Left kidney (tissue), 8 donors: ENCODE measurements around the gene ZNF112. TPM values are rescaled to one million over a fixed set of nuclear protein-coding genes. Genes with fewer than 3 reads are reported as not detected.
"Not testable (repeated sequence)": the region's sequence is repeated elsewhere in the genome, so short reads cannot be mapped to it uniquely, and the experiment has no call there.

Experiments
- DNase-seq: peaks from one replicate; pipeline ENCODE4 v3.0.0-alpha.2; 2013
- long read RNA-seq, 8 donors: transcript quantifications; one replicate each; lab custom pipeline, GENCODE V29; 2026
- polyA plus RNA-seq: library from polyadenylated mRNA; unstranded; fragments of 120-200 nt; gene quantifications from one replicate; pipeline ENCODE4 v1.2.1, GENCODE V29; 2013; ENCODE audit not compliant: insufficient read length

The ZNF112 gene
- 14.0 TPM for polyA plus RNA-seq
- long read RNA-seq, donor 1, partial matches to known transcripts, result 0 of 2 reads
- long read RNA-seq, donor 1, other reads (novel, unspliced or antisense), result 0 of 2 reads
- long read RNA-seq, donor 2, partial matches to known transcripts, result 0 of 2 reads
- long read RNA-seq, donor 2, other reads (novel, unspliced or antisense), result 0 of 2 reads
- long read RNA-seq, donor 3, result 0 reads
- long read RNA-seq, donor 4, result 0 reads
- long read RNA-seq, donor 5, partial matches to known transcripts, result 0 of 2 reads
- long read RNA-seq, donor 5, other reads (novel, unspliced or antisense), result 0 of 2 reads
- long read RNA-seq, donor 6, result 0 reads
- long read RNA-seq, donor 7, partial matches to known transcripts, result 0 of 1 reads
- long read RNA-seq, donor 7, other reads (novel, unspliced or antisense), result 0 of 1 reads
- long read RNA-seq, donor 8, result 0 reads

GRCh38 chr19:44356383-44357111 is at the start of gene ZNF112:
ZNF112 (minus strand) TSS chr19:44356680; CDS start chr19:44340539, 16,141 bp downstream.
- peak; percentile 94 for DNase-seq

GRCh38 chr19:44401139-44402115 is 44.9 kb upstream of the ZNF112 start, which contains the start of gene ZNF285:
ZNF285 (minus strand) TSS chr19:44401608; CDS start chr19:44397213, 4,395 bp downstream.
- peak; percentile 94 for DNase-seq

GRCh38 chr19:44389268-44389667 is 32.8 kb upstream of the ZNF112 start:
- not testable (repeated sequence) for DNase-seq

- DNase-seq, result no peak
Measured at GRCh38 chr19:44374789-44375188, 18.3 kb upstream of the ZNF112 start.

- DNase-seq, result no peak
Measured at GRCh38 chr19:44371815-44372480, 15.5 kb upstream of the ZNF112 start.

- DNase-seq, result no peak
Measured at GRCh38 chr19:44367024-44367423, 10.5 kb upstream of the ZNF112 start.

- no peak for DNase-seq
Measured at GRCh38 chr19:44346556-44346955, 9.9 kb downstream of the ZNF112 start.

- DNase-seq, result no peak
Measured at GRCh38 chr19:44345959-44346358, 10.5 kb downstream of the ZNF112 start.

- DNase-seq, result no peak
Measured at GRCh38 chr19:44344255-44344654, 12.2 kb downstream of the ZNF112 start.

- DNase-seq, result no peak
Measured at GRCh38 chr19:44341794-44342193, 14.7 kb downstream of the ZNF112 start.

GRCh38 chr19:44334639-44335038 is 21.8 kb downstream of the ZNF112 start:
- DNase-seq, result not testable (repeated sequence)

GRCh38 chr19:44332145-44332544 is 24.3 kb downstream of the ZNF112 start:
- no peak for DNase-seq

- DNase-seq, result no peak
Measured at GRCh38 chr19:44315883-44316282, 40.6 kb downstream of the ZNF112 start.

GRCh38 chr19:44313231-44313630 is 43.2 kb downstream of the ZNF112 start:
- no peak for DNase-seq

GRCh38 chr19:44308011-44308410 is 48.5 kb downstream of the ZNF112 start:
- DNase-seq, result no peak

GRCh38 chr19:44306283-44306682 is 50.2 kb downstream of the ZNF112 start:
- no peak for DNase-seq

- no peak for DNase-seq
Measured at GRCh38 chr19:44305457-44305856, 51.0 kb downstream of the ZNF112 start.

GRCh38 chr19:44304659-44305193 is 51.8 kb downstream of the ZNF112 start, which contains the start of gene ZNF235:
ZNF235 (minus strand) TSS chr19:44305025; CDS start chr19:44303404, 1,621 bp downstream.
- DNase-seq, result peak; percentile 93

- DNase-seq, result peak; percentile 12
Measured at GRCh38 chr19:44303976-44304568, 52.4 kb downstream of the ZNF112 start.

- DNase-seq, result peak; percentile 14
Measured at GRCh38 chr19:44303320-44303719, 53.2 kb downstream of the ZNF112 start.
